HEK293T (cell line): ENCODE data around the gene ANK3.

Experiments
- CTBP1 ChIP-seq: fragments of 450-650 bp; IDR thresholded peaks from 2 replicates; pipeline ENCODE4 v1.6.1; 2016; ENCODE audit warnings: borderline replicate concordance
- ELF4 ChIP-seq: fragments of 450-650 bp; IDR thresholded peaks from 2 replicates; pipeline ENCODE4 v1.6.1; 2017; ENCODE audit warnings: antibody characterized with exemption
- FOXA1 ChIP-seq: fragments of 450-650 bp; IDR thresholded peaks from 2 replicates; pipeline ENCODE4 v1.6.1; 2016; ENCODE audit warnings: mild to moderate bottlenecking
- FOXK2 ChIP-seq: fragments of 450-650 bp; IDR thresholded peaks from 2 replicates; pipeline ENCODE4 v1.6.1; 2016; ENCODE audit warnings: mild to moderate bottlenecking
- PKNOX1 ChIP-seq: fragments of 450-650 bp; IDR thresholded peaks from 2 replicates; pipeline ENCODE4 v1.6.1; 2016
- SUZ12 ChIP-seq: fragments of 450-650 bp; IDR thresholded peaks from 2 replicates; pipeline ENCODE4 v1.6.1; 2016; ENCODE audit warnings: mild to moderate bottlenecking
- TARDBP ChIP-seq: fragments of 450-650 bp; IDR thresholded peaks from 2 replicates; pipeline ENCODE4 v1.6.1; 2016
- ZNF384 ChIP-seq: fragments of 450-650 bp; IDR thresholded peaks from 2 replicates; pipeline ENCODE4 v1.6.1; 2016

- no peak for TF ChIP-seq SUZ12
- TF ChIP-seq PKNOX1, result no peak
- TF ChIP-seq ELF4, result no peak
- TF ChIP-seq TARDBP, result no peak
- TF ChIP-seq ZNF384, result no peak
- TF ChIP-seq FOXK2, result no peak
- TF ChIP-seq CTBP1, result no peak
- no peak for TF ChIP-seq FOXA1
Observed at GRCh38 chr10:60200682-60201053, 189.0 kb downstream of the ANK3 start.
